Lower leg skin (tissue), 3 donors: ENCODE data around the gene C11orf54.

Experiments used
- POLR2A ChIP-seq, 2 donors: fragments of 450-650 bp; IDR thresholded peaks; one replicate each; pipeline ENCODE4 v1.6.1; 2016 to 2017; ENCODE audit warnings: antibody characterized with exemption in 2 of 2, mild to moderate bottlenecking in 1 of 2, moderate library complexity in 1 of 2
- TF ChIP-seq, protein P1 (sequence below), 3 donors: fragments of 450-650 bp; IDR thresholded peaks; one replicate each; pipeline ENCODE4 v1.5.1; 2016; ENCODE audit warnings: antibody characterized with exemption in 3 of 3, mild to moderate bottlenecking in 3 of 3, moderate library complexity in 2 of 3

GRCh38 chr11:93761910-93762309 is 20.4 kb downstream of the C11orf54 start:
- TF ChIP-seq, protein P1, sequence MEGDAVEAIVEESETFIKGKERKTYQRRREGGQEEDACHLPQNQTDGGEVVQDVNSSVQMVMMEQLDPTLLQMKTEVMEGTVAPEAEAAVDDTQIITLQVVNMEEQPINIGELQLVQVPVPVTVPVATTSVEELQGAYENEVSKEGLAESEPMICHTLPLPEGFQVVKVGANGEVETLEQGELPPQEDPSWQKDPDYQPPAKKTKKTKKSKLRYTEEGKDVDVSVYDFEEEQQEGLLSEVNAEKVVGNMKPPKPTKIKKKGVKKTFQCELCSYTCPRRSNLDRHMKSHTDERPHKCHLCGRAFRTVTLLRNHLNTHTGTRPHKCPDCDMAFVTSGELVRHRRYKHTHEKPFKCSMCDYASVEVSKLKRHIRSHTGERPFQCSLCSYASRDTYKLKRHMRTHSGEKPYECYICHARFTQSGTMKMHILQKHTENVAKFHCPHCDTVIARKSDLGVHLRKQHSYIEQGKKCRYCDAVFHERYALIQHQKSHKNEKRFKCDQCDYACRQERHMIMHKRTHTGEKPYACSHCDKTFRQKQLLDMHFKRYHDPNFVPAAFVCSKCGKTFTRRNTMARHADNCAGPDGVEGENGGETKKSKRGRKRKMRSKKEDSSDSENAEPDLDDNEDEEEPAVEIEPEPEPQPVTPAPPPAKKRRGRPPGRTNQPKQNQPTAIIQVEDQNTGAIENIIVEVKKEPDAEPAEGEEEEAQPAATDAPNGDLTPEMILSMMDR (IDR thresholded peaks at IDR 0.05), result no peak
- TF ChIP-seq POLR2A (IDR thresholded peaks at IDR 0.05), result no peak
